Mucosa of descending colon (tissue), 3 donors: Measurements from ENCODE around the gene LRBA. TPM values are rescaled to one million over a fixed set of nuclear protein-coding genes. Genes with fewer than 3 reads are reported as not detected.

ENCODE experiments used
- ATAC-seq: fragments of 200-7000 bp; cut with Tn5 transposase; one replicate; pipeline ENCODE4 v1.9.1; 2020; ENCODE audit warnings: mild to moderate bottlenecking, moderate library complexity
- DNase-seq, 3 donors: peaks; one replicate each; pipeline ENCODE4 v3.0.0-alpha.2; 2020
- H3K36me3 ChIP-seq: fragments of 200-600 bp; one replicate; pipeline ENCODE4 v1.8.0; 2021; ENCODE audit warnings: low read depth, mild to moderate bottlenecking
- H3K4me1 ChIP-seq: fragments of 200-600 bp; one replicate; pipeline ENCODE4 v1.8.0; 2021; ENCODE audit warnings: low read depth, mild to moderate bottlenecking
- H3K4me3 ChIP-seq: fragments of 200-600 bp; one replicate; pipeline ENCODE4 v1.8.0; 2021; ENCODE audit warnings: mild to moderate bottlenecking
- H3K9me3 ChIP-seq: fragments of 200-600 bp; one replicate; pipeline ENCODE4 v1.8.0; 2021; ENCODE audit warnings: mild to moderate bottlenecking
- intact Hi-C, 2 donors: fragments of 100-400 bp; cut with DNase I in 1 of 2; cut with micrococcal nuclease in 1 of 2; formaldehyde crosslinking; loops; one replicate each; pipeline versions ENCODE4 v1.11.0 to v1.11.1; 2022; cut with DNase I, micrococcal nuclease
- total RNA-seq, 3 donors: library from RNA; stranded (reverse); fragmentation: NEBNext Ultra II Directional in 2 of 3; extraction: Animal tissue kit (Norgen Biotek cat#: 25700) in 2 of 3; gene quantifications; one replicate each; pipeline versions ENCODE4 v1.2.1 to v1.2.4, GENCODE V29; 2021 to 2023
- TF ChIP-seq, protein P1 (sequence below): fragments of 200-600 bp; IDR thresholded peaks from one replicate; pipeline ENCODE4 v1.8.0; 2022; ENCODE audit warnings: antibody characterized with exemption, mild to moderate bottlenecking
- donor health status: DM: no; HTN: no; CAD: no; lungs with moderate emphysema.
- donor health status: DM: no; HTN: no; CAD: no.
- donor health status: DM: no; HTN: yes; CAD: no.

Gene LRBA
- total RNA-seq, 3 donors from 2014 or later, result 69.8 to 98.4 (median 76.2) TPM

DNA sequence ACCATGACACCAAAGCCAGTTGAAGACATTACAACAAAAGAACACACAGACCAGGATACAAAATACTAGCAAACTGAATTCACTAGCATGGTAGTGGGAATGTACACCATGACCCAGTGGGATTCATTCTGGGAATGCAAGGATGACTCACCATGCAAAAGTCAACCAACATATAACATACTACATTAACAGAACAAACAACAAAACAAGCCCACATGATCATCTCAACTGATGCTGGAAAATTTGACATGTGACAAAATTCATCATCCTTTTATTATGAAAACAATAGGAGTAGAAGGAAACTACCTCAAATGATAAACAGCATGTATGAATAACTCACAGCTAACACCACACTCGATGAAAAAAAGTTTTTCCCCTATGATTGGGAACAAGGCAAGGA, 746.6 kb downstream of the LRBA start:
- TF ChIP-seq, protein P1, sequence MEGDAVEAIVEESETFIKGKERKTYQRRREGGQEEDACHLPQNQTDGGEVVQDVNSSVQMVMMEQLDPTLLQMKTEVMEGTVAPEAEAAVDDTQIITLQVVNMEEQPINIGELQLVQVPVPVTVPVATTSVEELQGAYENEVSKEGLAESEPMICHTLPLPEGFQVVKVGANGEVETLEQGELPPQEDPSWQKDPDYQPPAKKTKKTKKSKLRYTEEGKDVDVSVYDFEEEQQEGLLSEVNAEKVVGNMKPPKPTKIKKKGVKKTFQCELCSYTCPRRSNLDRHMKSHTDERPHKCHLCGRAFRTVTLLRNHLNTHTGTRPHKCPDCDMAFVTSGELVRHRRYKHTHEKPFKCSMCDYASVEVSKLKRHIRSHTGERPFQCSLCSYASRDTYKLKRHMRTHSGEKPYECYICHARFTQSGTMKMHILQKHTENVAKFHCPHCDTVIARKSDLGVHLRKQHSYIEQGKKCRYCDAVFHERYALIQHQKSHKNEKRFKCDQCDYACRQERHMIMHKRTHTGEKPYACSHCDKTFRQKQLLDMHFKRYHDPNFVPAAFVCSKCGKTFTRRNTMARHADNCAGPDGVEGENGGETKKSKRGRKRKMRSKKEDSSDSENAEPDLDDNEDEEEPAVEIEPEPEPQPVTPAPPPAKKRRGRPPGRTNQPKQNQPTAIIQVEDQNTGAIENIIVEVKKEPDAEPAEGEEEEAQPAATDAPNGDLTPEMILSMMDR, result no peak
- no peaks in the 10 kb centered on the region for H3K36me3 ChIP-seq
- H3K4me1 ChIP-seq, result no peaks in the 10 kb centered on the region
- H3K9me3 ChIP-seq, result no peaks in the 10 kb centered on the region
- ATAC-seq, result no peak
- intact Hi-C loops, result no loop called here
- DNase-seq, result no peak
- no peak overlapping the region for H3K4me3 ChIP-seq

GRCh38 chr4:150265806-150266205, 749.3 kb downstream of the LRBA start:
- DNase-seq (no peak), ATAC-seq (no peak)
- H3K4me3 ChIP-seq, result no peak overlapping the region
- H3K36me3 ChIP-seq, result no peaks in the 10 kb centered on the region
- no peaks in the 10 kb centered on the region for H3K4me1 ChIP-seq
- intact Hi-C loops, result no loop called here
- TF ChIP-seq, protein P1, result no peak
- H3K9me3 ChIP-seq, result no peaks in the 10 kb centered on the region

DNA sequence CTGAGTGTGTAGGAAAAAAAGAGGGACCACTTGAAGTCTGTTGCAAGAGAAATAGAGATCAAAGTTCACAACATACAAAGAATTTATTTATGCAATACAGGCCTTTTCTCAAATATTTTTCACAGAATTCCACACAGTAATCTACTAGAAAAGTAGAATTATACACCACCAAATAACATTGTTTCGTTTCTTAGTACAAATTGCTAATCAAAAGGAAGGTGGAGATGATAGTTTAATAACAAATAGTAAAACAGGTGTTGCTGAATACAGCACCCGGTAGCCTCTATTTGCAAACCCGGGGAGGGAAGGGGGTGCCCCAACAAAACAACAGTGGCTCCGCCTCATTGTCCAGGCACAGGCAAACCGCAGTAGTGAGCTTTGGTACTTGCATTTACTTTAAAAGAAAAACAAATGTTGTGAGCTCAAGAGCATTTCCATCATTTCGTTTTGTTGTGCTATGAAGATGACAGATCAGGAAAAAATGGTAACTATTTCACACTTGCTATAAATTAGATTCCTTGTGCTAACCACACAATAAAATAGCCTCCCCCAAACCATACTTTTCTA, 750.4 kb downstream of the LRBA start:
- H3K36me3 ChIP-seq, result no peaks in the 10 kb centered on the region
- ATAC-seq (no peak), DNase-seq (no peak)
- intact Hi-C loops, result no loop called here
- TF ChIP-seq, protein P1, result no peak
- H3K4me1 ChIP-seq, result no peaks in the 10 kb centered on the region
- H3K9me3 ChIP-seq, result no peaks in the 10 kb centered on the region
- no peak overlapping the region for H3K4me3 ChIP-seq

DNA sequence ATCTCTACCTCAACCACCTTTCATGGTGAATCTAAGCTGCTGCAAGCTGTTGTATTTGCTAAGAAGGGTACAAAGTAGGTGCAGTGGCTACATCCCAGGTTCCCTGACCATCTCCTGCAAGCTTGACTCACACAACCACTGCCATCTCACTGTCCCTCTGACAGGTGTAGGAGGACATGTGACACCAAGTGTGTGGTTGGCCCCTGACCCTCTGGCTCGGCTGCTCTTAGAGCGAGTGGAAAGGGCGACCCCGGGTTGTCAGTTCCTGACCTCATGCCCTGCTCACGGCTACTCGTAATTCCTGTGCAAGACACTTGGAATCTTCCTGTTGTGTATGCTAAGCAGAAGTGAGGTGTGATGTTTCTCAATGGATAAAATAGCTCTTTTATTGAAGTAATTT, 752.5 kb downstream of the LRBA start:
- no peaks in the 10 kb centered on the region for H3K36me3 ChIP-seq
- no peak overlapping the region for H3K4me3 ChIP-seq
- TF ChIP-seq, protein P1, result no peak
- intact Hi-C loops, result no loop called here
- DNase-seq, result no peak
- ATAC-seq, result no peak
- H3K9me3 ChIP-seq, result no peaks in the 10 kb centered on the region
- H3K4me1 ChIP-seq, result peaks cover 16% of the 10 kb centered on the region

- Histone ChIP-seq H3K4me1 (peaks cover 23% of the 10 kb centered on the region), H3K9me3 (no peaks in the 10 kb centered on the region), H3K4me3 (no peak overlapping the region), H3K36me3 (no peaks in the 10 kb centered on the region)
- ATAC-seq, result no peak
- intact Hi-C loops, result no loop called here
- DNase-seq, result no peak
- TF ChIP-seq, protein P1, result no peak
These were observed 753.5 kb downstream of the LRBA start for GRCh38 chr4:150261571-150261970.
